GM19463 (cell line): ENCODE results near the gene MLH1.

ENCODE experiments used
- ATAC-seq: cut with Tn5 transposase; IDR thresholded peaks from one replicate; pipeline ENCODE4 v1.9.1; 2021; ENCODE audit warnings: mild to moderate bottlenecking, moderate library complexity; ENCODE audit not compliant: unreplicated experiment

The MLH1 gene

GRCh38 chr3:36973139-36973538 is 20.2 kb upstream of the MLH1 start:
- ATAC-seq, result no peak

GRCh38 chr3:36981006-36981405 is 12.3 kb upstream of the MLH1 start:
- no peak for ATAC-seq

GRCh38 chr3:36988356-36988755 is 5.0 kb upstream of the MLH1 start:
- no peak for ATAC-seq

GRCh38 chr3:36989005-36989404 is 4.3 kb upstream of the MLH1 start:
- no peak for ATAC-seq

GRCh38 chr3:36989568-36989967 is 3.8 kb upstream of the MLH1 start:
- ATAC-seq, result no peak

GRCh38 chr3:36991147-36991546 is 2.2 kb upstream of the MLH1 start:
- no peak for ATAC-seq

GRCh38 chr3:36991923-36992805 is 1.2 kb upstream of the MLH1 start:
- no peak for ATAC-seq

GRCh38 chr3:36992806-36993325 is 452 bp upstream of the MLH1 start, which contains the start of gene EPM2AIP1:
TSS of gene EPM2AIP1 (minus strand) at chr3:36993131. CDS start at chr3:36993077, 54 bp downstream.
- peak; percentile 78 for ATAC-seq

GRCh38 chr3:37014620-37015019 is 21.3 kb downstream of the MLH1 start:
- no peak for ATAC-seq

- no peak for ATAC-seq
Measured at GRCh38 chr3:37015642-37016041, 22.3 kb downstream of the MLH1 start.

GRCh38 chr3:37016903-37017302 is 23.6 kb downstream of the MLH1 start:
- ATAC-seq, result no peak

- ATAC-seq, result no peak
Measured at GRCh38 chr3:37017683-37018082, 24.4 kb downstream of the MLH1 start.

- ATAC-seq, result no peak
Measured at GRCh38 chr3:37024092-37024491, 30.8 kb downstream of the MLH1 start.

GRCh38 chr3:37024820-37025405 is 31.6 kb downstream of the MLH1 start:
- peak; percentile 83 for ATAC-seq

GRCh38 chr3:37025561-37026335 is 32.4 kb downstream of the MLH1 start:
- ATAC-seq, result no peak

- no peak for ATAC-seq
Measured at GRCh38 chr3:37026851-37027250, 33.5 kb downstream of the MLH1 start.

- ATAC-seq, result no peak
Measured at GRCh38 chr3:37028329-37028728, 35.0 kb downstream of the MLH1 start.

GRCh38 chr3:37029111-37029510 is 35.8 kb downstream of the MLH1 start:
- no peak for ATAC-seq

- no peak for ATAC-seq
Measured at GRCh38 chr3:37029516-37030163, 36.3 kb downstream of the MLH1 start.

GRCh38 chr3:37030588-37030987 is 37.3 kb downstream of the MLH1 start:
- ATAC-seq, result no peak
